ENCODE measurements around the gene ZNF165. TPM values are rescaled to one million over a fixed set of nuclear protein-coding genes. Genes with fewer than 3 reads are reported as not detected.
A peak's percentile ranks its signal among the peaks of the same experiment; 100 is the strongest.

ZNF165 gene
- total and polyA plus RNA-seq, 2 of the 8 experiments (the other 6 are each of a cell fraction or from before 2014, with no cell fraction given): 1.2 to 9.3 TPM

- peak overlapping the region in 3 of 4 experiments; percentile 89 to 96 (median 94); a peak in 6 of 7 replicates for H3K9ac ChIP-seq (replicated peaks in 1 of 4; ENCODE audit: extremely low read depth in 1 of 4, low read depth in 3 of 4, low read length in 3 of 4)
- no peak for FAIRE-seq
- H3K56ac ChIP-seq (replicated peaks; ENCODE audit: insufficient read length, low read depth, low read length): no peak overlapping the region
- H3K79me1 ChIP-seq (ENCODE audit: low read depth, low read length): no peaks in the 10 kb centered on the region
- no peaks in the 10 kb centered on the region for H3K27me3 ChIP-seq (replicated peaks in 1 of 4; ENCODE audit: control insufficient read depth in 3 of 4, extremely low read depth in 1 of 4, insufficient read depth in 3 of 4, low read length in 3 of 4)
- peaks cover 0 to 21% of the 10 kb centered on the region in 2 experiments; a peak in 2 of 4 replicates for H3K79me2 ChIP-seq (ENCODE audit: control insufficient read depth in 1 of 2, insufficient read depth in 2 of 2, low read length in 2 of 2)
- H4K91ac ChIP-seq (replicated peaks; ENCODE audit: insufficient read length, low read length): no peak overlapping the region
- peaks cover 2% of the 10 kb centered on the region in 2 experiments; a peak in 2 of 4 replicates for H3K9me3 ChIP-seq (ENCODE audit: insufficient read depth in 2 of 2, low read depth in 1 of 2, low read length in 1 of 2)
- no peaks in the 10 kb centered on the region; a peak in 1 of 7 replicates for H3K4me1 ChIP-seq (replicated peaks in 1 of 4; ENCODE audit: control insufficient read depth in 3 of 4, insufficient read depth in 4 of 4, low read length in 3 of 4)
- H4K20me1 ChIP-seq (replicated peaks in 1 of 2; ENCODE audit: control insufficient read depth in 1 of 2, insufficient read depth in 2 of 2, low read length in 2 of 2): no peaks in the 10 kb centered on the region
- no peaks in the 10 kb centered on the region; the same call in 1 of the 2 replicates for H3K23me2 ChIP-seq (ENCODE audit: low read depth, low read length)
- peak overlapping the region; percentile 23; the same call in 1 of the 2 replicates for H4K8ac ChIP-seq (ENCODE audit: extremely low read depth, insufficient read depth, low read length)
- peak overlapping the region; percentile 69 to 87 for H3K4me2 ChIP-seq (ENCODE audit: insufficient read depth in 1 of 2, low read depth in 2 of 2, low read length in 2 of 2)
- H2BK20ac ChIP-seq (ENCODE audit: low read length): no peak overlapping the region
- H2AK5ac ChIP-seq (ENCODE audit: low read depth, low read length): no peak overlapping the region
- 0 out of 2 replicates have a peak overlapping the region, but pooled peaks have one; percentile 16 for H2AFZ ChIP-seq (ENCODE audit: low read length)
- DNase-seq (ENCODE audit: low read depth in 1 of 2, low spot score in 2 of 2): no peak
- H2BK15ac ChIP-seq (ENCODE audit: low read length): no peak overlapping the region
- H2BK5ac ChIP-seq (ENCODE audit: low read depth, low read length): peak overlapping the region; percentile 64; the same call in 1 of the 2 replicates
- peak overlapping the region; percentile 83 to 97 (median 90) for H3K4me3 ChIP-seq (ENCODE audit: extremely low read depth in 1 of 4, insufficient read depth in 2 of 4, low read depth in 3 of 4, low read length in 4 of 4)
- peak overlapping the region; percentile 93 for H3K27ac ChIP-seq (ENCODE audit: low read depth, low read length)
- no peak overlapping the region for H3K23ac ChIP-seq (ENCODE audit: insufficient read length)
- no peak overlapping the region for H2BK120ac ChIP-seq (replicated peaks; ENCODE audit: low read depth, low read length)
- 0 out of 2 replicates have a peak overlapping the region, but pooled peaks have one; percentile 5 for H3K18ac ChIP-seq (ENCODE audit: extremely low read depth, low read length)
- H3K14ac ChIP-seq (ENCODE audit: insufficient read length): no peak overlapping the region
- no peak overlapping the region for H4K5ac ChIP-seq (ENCODE audit: insufficient read length, low read depth, low read length)
- WGBS, 2 experiments (ENCODE audit: extremely low coverage in 1 of 2, insufficient coverage in 1 of 2, insufficient read length in 1 of 2, insufficient replicate concordance in 2 of 2, low coverage in 1 of 2, low lambda C conversion rate in 2 of 2, missing lambda C conversion rate in 1 of 2): 35% methylated on average over 4 of the region's 4 CpGs; no CpG with 5 or more reads in 1 of the 2 experiments
- H2BK12ac ChIP-seq (ENCODE audit: low read depth, low read length): no peak overlapping the region
- ChIA-PET CTCF (ENCODE audit: partially characterized antibody) (no interaction called here), POLR2A (ENCODE audit: partially characterized antibody) (interaction anchor here (0.7 to 1.3 kb wide), 3 partner anchors 8 to 943 kb away, joined by 3 to 5 read pairs (median 3); a partner anchor contains a TSS)
- H3K36me3 ChIP-seq (ENCODE audit: control insufficient read depth in 2 of 4, insufficient read depth in 4 of 4, low read length in 3 of 4): peaks cover 5 to 12% (median 9%) of the 10 kb centered on the region in 4 experiments; a peak in 7 of 8 replicates
- H3K4ac ChIP-seq (replicated peaks; ENCODE audit: insufficient read length, low read depth, low read length): no peak overlapping the region
These were observed 1.1 kb downstream of the ZNF165 start for GRCh38 chr6:28081486-28081751.
